Inflammatory macrophage treated with lipopolysaccharide for 1 hour (primary cell): ENCODE measurements around the gene FGF11.
"Not testable (repeated sequence)": the region's sequence is repeated elsewhere in the genome, so short reads cannot be mapped to it uniquely, and the experiment has no call there.

ENCODE experiments used
- DNase-seq, 2 donors: peaks; one replicate each; pipeline ENCODE4 v3.0.0-alpha.2; 2020 to 2022

FGF11 gene

DNA sequence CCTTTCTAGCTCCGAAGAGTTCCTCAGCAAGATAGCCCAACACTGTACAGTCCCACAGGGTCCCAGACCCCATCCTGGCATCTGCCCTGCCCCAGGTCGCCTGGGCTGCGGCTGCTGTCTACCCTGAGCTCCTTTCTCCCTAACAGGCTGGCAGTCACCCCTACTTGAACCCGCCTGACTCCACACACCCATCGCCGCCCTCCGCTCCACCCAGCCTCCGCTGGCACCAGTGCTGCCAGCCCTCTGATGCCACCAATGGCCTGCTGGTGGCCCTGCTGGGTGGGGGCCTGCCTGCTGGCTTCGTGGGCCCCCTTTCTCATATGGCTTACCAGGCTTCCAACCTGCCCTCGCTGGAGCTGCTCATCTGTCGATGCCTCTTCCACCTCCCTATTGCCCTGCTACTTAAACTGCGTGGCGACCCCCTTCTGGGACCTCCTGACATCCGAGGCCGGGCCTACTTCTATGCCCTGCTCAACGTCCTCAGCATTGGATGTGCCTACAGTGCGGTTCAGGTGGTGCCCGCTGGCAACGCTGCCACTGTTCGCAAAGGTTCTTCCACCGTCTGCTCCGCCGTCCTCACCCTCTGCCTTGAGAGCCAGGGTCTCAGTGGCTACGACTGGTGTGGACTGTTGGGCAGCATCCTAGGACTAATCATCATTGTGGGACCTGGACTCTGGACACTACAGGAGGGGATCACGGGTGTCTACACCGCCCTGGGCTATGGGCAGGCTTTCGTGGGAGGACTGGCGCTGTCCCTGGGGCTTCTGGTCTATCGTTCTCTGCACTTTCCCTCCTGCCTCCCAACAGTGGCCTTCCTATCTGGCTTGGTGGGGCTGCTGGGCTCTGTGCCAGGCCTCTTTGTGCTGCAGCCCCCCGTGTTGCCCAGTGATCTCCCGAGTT lies 42.8 kb downstream of the FGF11 start:
- not testable (repeated sequence) for DNase-seq

DNA sequence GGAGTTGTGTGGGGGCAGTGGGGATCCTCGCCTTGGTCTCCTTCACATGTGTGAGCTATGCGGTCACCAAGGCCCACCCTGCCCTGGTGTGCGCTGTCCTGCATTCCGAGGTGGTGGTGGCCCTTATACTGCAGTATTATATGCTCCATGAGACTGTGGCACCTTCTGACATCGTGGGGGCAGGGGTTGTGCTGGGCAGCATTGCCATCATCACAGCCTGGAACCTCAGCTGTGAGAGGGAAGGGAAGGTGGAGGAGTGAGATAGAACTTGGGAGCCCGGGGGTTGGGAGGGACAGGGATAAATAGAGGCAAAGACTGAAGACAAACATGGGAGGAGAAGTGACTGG lies 43.4 kb downstream of the FGF11 start:
- not testable (repeated sequence) for DNase-seq

- DNase-seq, result peak; percentile 82 to 92
Observed at GRCh38 chr17:7483255-7484066, 44.1 kb downstream of the FGF11 start.

DNA sequence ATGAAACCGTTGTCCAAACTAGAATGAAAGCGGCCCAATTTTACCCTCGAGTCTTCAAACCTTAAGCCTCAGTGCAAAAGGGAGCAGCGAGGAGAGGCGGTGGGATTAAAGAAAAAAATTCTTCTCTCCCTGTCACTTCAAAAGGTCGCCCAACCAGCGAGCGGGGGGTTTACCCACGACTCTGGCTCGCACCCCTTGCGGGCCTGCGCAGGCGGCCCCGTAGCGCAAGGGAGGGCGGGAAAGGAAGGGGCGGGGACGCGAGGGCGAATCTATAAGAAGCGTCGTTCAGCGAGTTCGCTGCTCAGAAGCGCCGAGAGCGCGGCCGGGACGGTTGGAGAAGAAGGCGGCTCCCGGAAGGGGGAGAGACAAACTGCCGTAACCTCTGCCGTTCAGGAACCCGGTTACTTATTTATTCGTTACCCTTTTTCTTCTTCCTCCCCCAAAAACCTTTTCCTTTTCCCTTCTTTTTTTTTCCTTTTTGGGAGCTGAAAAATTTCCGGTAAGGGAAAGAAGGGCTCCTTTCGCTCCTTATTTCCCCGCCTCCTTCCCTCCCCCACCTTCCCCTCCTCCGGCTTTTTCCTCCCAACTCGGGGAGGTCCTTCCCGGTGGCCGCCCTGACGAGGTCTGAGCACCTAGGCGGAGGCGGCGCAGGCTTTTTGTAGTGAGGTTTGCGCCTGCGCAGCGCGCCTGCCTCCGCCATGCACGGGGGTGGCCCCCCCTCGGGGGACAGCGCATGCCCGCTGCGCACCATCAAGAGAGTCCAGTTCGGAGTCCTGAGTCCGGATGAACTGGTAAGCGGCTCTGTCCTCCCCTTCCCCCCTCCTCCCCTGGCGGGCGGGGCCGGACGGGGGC lies 45.0 kb downstream of the FGF11 start, which contains the start of gene POLR2A:
TSS of gene POLR2A (plus strand) at position 300 of the 852 bp plus-strand sequence.
- peak; percentile 93 to 99 for DNase-seq

GRCh38 chr17:7484919-7485377 lies 45.6 kb downstream of the FGF11 start:
- DNase-seq, result no peak

DNA sequence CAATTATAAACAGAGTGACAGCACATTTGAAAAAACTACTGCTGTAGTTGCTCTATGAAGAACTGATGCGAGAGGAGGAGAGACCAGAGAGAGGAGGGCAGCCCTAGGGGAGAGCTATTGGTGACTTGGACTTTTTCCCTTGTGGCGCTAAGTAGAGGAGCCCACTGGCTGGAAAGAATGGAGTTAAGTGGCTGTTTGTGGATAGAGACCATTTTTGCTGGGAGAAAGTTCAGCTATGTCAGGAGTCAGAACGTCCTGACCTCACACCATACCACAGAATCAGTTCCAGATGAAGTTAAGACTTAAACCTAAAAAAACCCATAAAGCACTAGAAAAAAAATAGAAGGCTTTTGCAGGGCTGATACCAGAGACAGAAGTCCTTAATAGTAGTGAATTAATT lies 46.9 kb downstream of the FGF11 start:
- DNase-seq, result no peak

DNA sequence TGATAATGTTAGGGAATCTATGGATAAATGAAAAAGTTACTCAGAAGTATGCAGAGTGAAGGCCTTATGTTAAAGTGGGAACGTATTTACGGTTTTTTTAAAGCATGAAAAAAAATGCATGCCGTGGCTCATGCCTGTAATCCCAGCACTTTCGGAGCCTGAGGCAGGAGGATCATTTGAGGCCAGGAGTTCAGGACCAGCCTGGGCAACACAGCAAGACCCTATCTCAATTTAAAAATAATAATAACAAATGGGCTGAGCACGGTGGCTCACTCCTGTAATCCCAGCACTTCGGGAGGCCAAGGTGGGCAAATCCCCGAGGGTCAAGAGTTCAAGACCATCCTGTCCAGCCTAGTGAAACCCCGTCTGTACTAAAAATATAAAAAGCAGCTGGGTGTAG lies 50.8 kb downstream of the FGF11 start:
- DNase-seq, result no peak

- DNase-seq, result no peak
Observed at GRCh38 chr17:7491583-7491982, 52.3 kb downstream of the FGF11 start.

DNA sequence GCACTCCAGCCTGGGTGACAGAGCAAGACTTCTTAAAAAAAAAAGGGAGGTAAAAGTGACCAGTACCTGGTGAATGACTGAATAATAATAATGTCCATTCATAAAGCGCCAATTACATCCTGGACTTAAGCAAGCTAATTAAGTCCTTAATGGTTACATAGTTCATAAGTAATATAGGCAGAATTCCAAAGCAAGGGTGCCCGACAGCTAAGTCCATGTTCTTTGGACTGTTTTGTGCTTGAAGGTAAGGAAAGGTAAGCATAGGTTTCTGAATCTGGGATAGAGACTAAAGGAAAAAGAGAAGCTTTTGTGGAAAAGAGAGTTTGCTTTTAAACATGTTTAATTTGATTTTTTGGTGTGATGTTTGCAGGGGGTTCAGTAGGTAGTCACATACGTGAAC lies 54.6 kb downstream of the FGF11 start:
- no peak for DNase-seq
